Measurements from ENCODE around the gene RPL35.

DNA sequence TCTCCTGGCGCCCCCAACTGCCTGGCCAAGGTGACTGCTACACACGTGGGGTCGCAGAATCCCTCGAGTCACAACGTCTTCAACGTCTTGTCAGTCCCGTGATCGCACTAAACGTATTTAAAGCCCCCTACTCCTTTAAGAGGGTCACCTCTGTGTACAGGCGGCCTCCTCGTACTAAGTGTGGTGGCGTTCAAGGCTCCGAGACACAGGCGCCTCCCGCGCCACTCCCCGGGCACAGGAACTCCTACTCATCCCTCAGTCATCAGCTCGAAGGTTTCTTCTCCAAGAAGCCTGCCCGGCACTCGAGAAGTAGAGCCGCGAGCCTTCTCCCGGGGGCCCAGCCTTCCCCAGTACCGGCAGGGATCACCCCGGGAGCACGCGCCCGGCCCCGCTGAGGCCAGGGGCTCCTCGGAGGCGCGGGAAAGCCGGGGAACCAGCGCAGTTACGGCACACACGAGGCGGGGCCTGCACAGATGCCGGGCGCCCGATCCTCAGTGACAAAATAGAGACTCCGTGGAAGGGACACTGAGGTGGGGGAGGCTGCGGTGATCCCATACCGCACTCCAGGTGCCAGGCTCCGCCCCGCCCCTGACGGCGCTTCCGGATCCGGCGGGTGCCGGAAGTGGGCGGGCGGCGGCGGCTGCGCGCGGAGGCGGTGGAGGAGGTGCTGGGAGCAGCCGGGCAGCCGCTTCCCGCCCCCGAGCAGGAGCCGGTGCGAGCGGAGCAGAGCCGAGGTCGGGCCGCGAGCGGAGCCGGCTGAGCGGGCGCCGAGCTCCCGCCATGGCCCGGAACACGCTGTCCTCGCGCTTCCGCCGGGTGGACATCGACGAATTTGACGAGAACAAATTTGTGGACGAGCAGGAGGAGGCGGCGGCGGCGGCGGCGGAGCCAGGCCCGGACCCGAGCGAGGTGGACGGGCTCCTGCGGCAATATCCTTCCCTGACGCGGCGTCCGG is 7.0 kb upstream of the RPL35 start:
- no peak for TF ChIP-seq ZNF274 (IDR thresholded peaks at IDR 0.05; ENCODE audit: low read depth, low read length)
- no peak for TF ChIP-seq YY1 (IDR thresholded peaks at IDR 0.05; ENCODE audit: insufficient read depth, insufficient read length)
